B cell (primary cell): ENCODE data around the gene PRTFDC1. TPM values are rescaled to one million over a fixed set of nuclear protein-coding genes. Genes with fewer than 3 reads are reported as not detected.

Experiments
- ATAC-seq: fragments of 200-7000 bp; cut with Tn5 transposase; one replicate; pipeline ENCODE4 v1.10.0; 2021; ENCODE audit warnings: low read depth, mild to moderate bottlenecking, moderate number of reproducible peaks, moderate library complexity
- CTCF ChIA-PET: fragments of 350-600 bp; sonication (Branson Sonifier 250); formaldehyde crosslinking; loops from one replicate; lab custom pipeline; 2021; ENCODE audit warnings: antibody characterized with exemption, inconsistent platforms; lab: Charles Lee
- POLR2A ChIA-PET: fragments of 350-600 bp; sonication (Branson Sonifier 250); formaldehyde crosslinking; loops from one replicate; lab custom pipeline; 2021; ENCODE audit warnings: antibody characterized with exemption; lab: Charles Lee
- DNase-seq: peaks from one replicate; pipeline ENCODE4 v3.0.0; 2013
- H2AFZ ChIP-seq: 2 replicates; pipeline ENCODE4 v1.6.1; 2012; ENCODE audit warnings: mild to moderate bottlenecking, low read depth, low read length; ENCODE audit not compliant: insufficient read depth, poor library complexity, severe bottlenecking
- H3K27ac ChIP-seq, 2 donors: 1 replicate in 1 of 2; 2 replicates in 1 of 2; pipeline ENCODE4 v1.5.1; 2012 to 2013; ENCODE audit warnings: low read length in 2 of 2, mild to moderate bottlenecking in 2 of 2, moderate library complexity in 1 of 2
- H3K27me3 ChIP-seq, 4 experiments: fragments of 200-600 bp in 1 of 4; sonication (generic) in 1 of 4; replicated peaks in 1 of 4; 1 replicate in 2 of 4; 2 replicates in 2 of 4; pipeline versions ENCODE4 v1.6.1 to v1.7.0; 2013 to 2016; ENCODE audit warnings: low read length in 3 of 4, mild to moderate bottlenecking in 2 of 4, mixed read lengths in 1 of 4, moderate library complexity in 1 of 4; ENCODE audit not compliant: insufficient read depth in 4 of 4, control insufficient read depth in 3 of 4; ENCODE audit errors: control extremely low read depth in 1 of 4
- H3K36me3 ChIP-seq, 2 experiments: replicated peaks in 1 of 2; 1 replicate in 1 of 2; 2 replicates in 1 of 2; pipeline versions ENCODE4 v1.6.1 to v1.7.1; 2013; ENCODE audit warnings: low read length in 1 of 2; ENCODE audit not compliant: insufficient read depth in 2 of 2, control insufficient read depth in 1 of 2; ENCODE audit errors: control extremely low read depth in 1 of 2, extremely low read depth in 1 of 2
- H3K4me1 ChIP-seq, 2 donors: fragments of 200-600 bp in 1 of 2; sonication (generic) in 1 of 2; 1 replicate in 1 of 2; 2 replicates in 1 of 2; pipeline versions ENCODE4 v1.5.1 to v1.6.1; 2013 to 2017; ENCODE audit warnings: low read length in 2 of 2; ENCODE audit not compliant: control insufficient read depth in 2 of 2, insufficient read depth in 2 of 2
- H3K4me2 ChIP-seq: replicated peaks from 2 replicates; pipeline ENCODE3; 2012; ENCODE audit warnings: mild to moderate bottlenecking, low read depth, low read length; ENCODE audit not compliant: poor library complexity, severe bottlenecking
- H3K4me3 ChIP-seq, 5 experiments: fragments of 200-600 bp in 1 of 5; sonication (generic) in 1 of 5; 1 replicate in 3 of 5; 2 replicates in 2 of 5; pipeline versions ENCODE4 v1.5.1 to v1.7.0; 2011 to 2016; ENCODE audit warnings: low read length in 4 of 5, mild to moderate bottlenecking in 4 of 5, low read depth in 2 of 5, control low read depth in 1 of 5, moderate library complexity in 1 of 5; ENCODE audit not compliant: insufficient read depth in 1 of 5; ENCODE audit errors: control extremely low read depth in 1 of 5, extremely low read depth in 1 of 5
- H3K79me2 ChIP-seq: fragments of 200-600 bp; sonication (generic); one replicate; pipeline ENCODE4 v1.6.0; 2016; ENCODE audit warnings: low read length; ENCODE audit not compliant: control insufficient read depth, insufficient read depth
- H3K9ac ChIP-seq: fragments of 200-600 bp; sonication (generic); 2 replicates; pipeline ENCODE4 v1.6.1; 2017; ENCODE audit warnings: mild to moderate bottlenecking, low read length, moderate library complexity
- H3K9me3 ChIP-seq, 3 donors: one replicate each; pipeline versions ENCODE4 v1.6.1 to v1.7.1; 2013; ENCODE audit warnings: low read length in 2 of 3; ENCODE audit not compliant: control insufficient read depth in 2 of 3, insufficient read depth in 1 of 3; ENCODE audit errors: control extremely low read depth in 1 of 3
- H4K20me1 ChIP-seq: 2 replicates; pipeline ENCODE4 v1.6.0; 2012; ENCODE audit warnings: mild to moderate bottlenecking, low read length; ENCODE audit not compliant: insufficient read depth, control insufficient read depth, poor library complexity, severe bottlenecking
- H3K27ac Mint-ChIP-seq: one replicate; pipeline ENCODE4 v1.8.0; 2021; ENCODE audit warnings: mixed read lengths
- H3K27me3 Mint-ChIP-seq: one replicate; pipeline ENCODE4 v1.8.0; 2021; ENCODE audit warnings: mixed read lengths
- H3K4me1 Mint-ChIP-seq: one replicate; pipeline ENCODE4 v1.8.0; 2021; ENCODE audit warnings: mixed read lengths
- H3K4me3 Mint-ChIP-seq: one replicate; pipeline ENCODE4 v1.8.0; 2021; ENCODE audit warnings: mixed read lengths
- H3K9me3 Mint-ChIP-seq: one replicate; pipeline ENCODE4 v1.8.0; 2022; ENCODE audit warnings: mixed read lengths; ENCODE audit not compliant: insufficient read depth
- EZH2 ChIP-seq: IDR thresholded peaks from 2 replicates; pipeline ENCODE4 v1.6.1; 2012; ENCODE audit warnings: borderline replicate concordance, low read depth, mild to moderate bottlenecking, moderate library complexity, low read length; ENCODE audit not compliant: insufficient read depth, poor library complexity, severe bottlenecking
- WGBS: methylation state at CpG from one replicate; pipeline ENCODE4 v1.1.5; 2013; ENCODE audit warnings: missing lambda C conversion rate; ENCODE audit not compliant: insufficient coverage; 5-methylcytosine and 5-hydroxymethylcytosine counted together
- intact Hi-C: fragments of 100-400 bp; cut with micrococcal nuclease; formaldehyde crosslinking; loops from one replicate; pipeline ENCODE4 v1.10.0; 2022
- polyA plus RNA-seq: library from polyadenylated mRNA; depleted of rRNA; stranded (reverse); fragments of >200 nt; gene quantifications from 2 replicates; pipeline ENCODE4 v1.2.3, GENCODE V29; 2012
- total RNA-seq, 2 donors: library from RNA; stranded (reverse); fragments of 120-200 nt in 1 of 2; gene quantifications; 1 replicate in 1 of 2; 2 replicates in 1 of 2; pipeline versions ENCODE4 v1.2.3 to v1.2.4, GENCODE V29; 2013 to 2022
- TF ChIP-seq, protein P1 (sequence below): fragments of 200-600 bp; IDR thresholded peaks from one replicate; pipeline ENCODE4 v1.8.0; 2022; ENCODE audit warnings: antibody characterized with exemption, mild to moderate bottlenecking

Gene PRTFDC1
- total and polyA plus RNA-seq, 2 donors (not counting 1 experiment from before 2014, with no cell fraction given), result 0.63 TPM; not detected in 1

DNA sequence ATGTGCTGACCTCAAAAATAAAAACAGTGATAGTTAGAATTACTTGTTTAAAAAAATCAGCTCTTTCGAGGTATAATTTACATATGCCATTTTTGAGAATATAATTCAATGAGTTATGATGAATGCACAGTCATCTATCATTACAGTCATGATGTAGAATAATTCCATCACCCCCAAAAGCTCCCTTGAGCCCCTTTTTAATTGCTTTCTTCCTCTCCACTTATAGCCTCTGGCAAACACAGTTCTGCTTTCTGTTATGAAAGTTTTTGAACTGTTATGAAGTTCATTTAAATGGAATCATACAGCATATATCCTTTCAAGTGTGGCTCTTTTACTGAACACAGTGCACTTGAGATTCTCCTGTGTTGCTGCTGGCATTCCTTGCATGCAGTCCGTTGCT, 41.4 kb downstream of the PRTFDC1 start:
- peak overlapping the region; percentile 7 for H3K4me3 Mint-ChIP-seq
- Histone ChIP-seq H3K4me2 (peak overlapping the region; percentile 41), H3K27me3 (no peaks in the 10 kb centered on the region), H3K9me3 (peaks cover 0 to 4% (median 0%) of the 10 kb centered on the region in 3 donors), H3K4me3 (no peak overlapping the region), H3K27ac (no peak overlapping the region), H3K4me1 (peaks cover 12 to 13% of the 10 kb centered on the region in 2 donors), H3K36me3 (no peaks in the 10 kb centered on the region), H4K20me1 (no peaks in the 10 kb centered on the region), H3K79me2 (no peaks in the 10 kb centered on the region), H2AFZ (no peak overlapping the region), H3K9ac (peak overlapping the region; percentile 22)
- CTCF ChIA-PET, result no interaction called here
- H3K9me3 Mint-ChIP-seq, result no peaks in the 10 kb centered on the region
- POLR2A ChIA-PET, result no interaction called here
- no peak for DNase-seq
- no peak for ATAC-seq
- intact Hi-C loops, result loop anchor here (5.0 kb wide), 1 partner anchor 41 kb away; the partner anchor contains the start of gene PRTFDC1
- peaks cover 20% of the 10 kb centered on the region for H3K4me1 Mint-ChIP-seq
- H3K27me3 Mint-ChIP-seq, result no peaks in the 10 kb centered on the region
- no peak overlapping the region for H3K27ac Mint-ChIP-seq
- 80% methylated on average over 1 of the region's 2 CpGs for WGBS
- TF ChIP-seq, protein P1, sequence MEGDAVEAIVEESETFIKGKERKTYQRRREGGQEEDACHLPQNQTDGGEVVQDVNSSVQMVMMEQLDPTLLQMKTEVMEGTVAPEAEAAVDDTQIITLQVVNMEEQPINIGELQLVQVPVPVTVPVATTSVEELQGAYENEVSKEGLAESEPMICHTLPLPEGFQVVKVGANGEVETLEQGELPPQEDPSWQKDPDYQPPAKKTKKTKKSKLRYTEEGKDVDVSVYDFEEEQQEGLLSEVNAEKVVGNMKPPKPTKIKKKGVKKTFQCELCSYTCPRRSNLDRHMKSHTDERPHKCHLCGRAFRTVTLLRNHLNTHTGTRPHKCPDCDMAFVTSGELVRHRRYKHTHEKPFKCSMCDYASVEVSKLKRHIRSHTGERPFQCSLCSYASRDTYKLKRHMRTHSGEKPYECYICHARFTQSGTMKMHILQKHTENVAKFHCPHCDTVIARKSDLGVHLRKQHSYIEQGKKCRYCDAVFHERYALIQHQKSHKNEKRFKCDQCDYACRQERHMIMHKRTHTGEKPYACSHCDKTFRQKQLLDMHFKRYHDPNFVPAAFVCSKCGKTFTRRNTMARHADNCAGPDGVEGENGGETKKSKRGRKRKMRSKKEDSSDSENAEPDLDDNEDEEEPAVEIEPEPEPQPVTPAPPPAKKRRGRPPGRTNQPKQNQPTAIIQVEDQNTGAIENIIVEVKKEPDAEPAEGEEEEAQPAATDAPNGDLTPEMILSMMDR, result no peak
- no peak for TF ChIP-seq EZH2

GRCh38 chr10:24910574-24910973, 41.8 kb downstream of the PRTFDC1 start:
- H3K4me1 Mint-ChIP-seq, result peaks cover 20% of the 10 kb centered on the region
- peaks cover 0 to 4% (median 0%) of the 10 kb centered on the region in 3 donors for H3K9me3 ChIP-seq
- no peak overlapping the region for H3K4me2 ChIP-seq
- no peak overlapping the region for H3K4me3 ChIP-seq
- H3K36me3 ChIP-seq, result no peaks in the 10 kb centered on the region
- no peaks in the 10 kb centered on the region for H4K20me1 ChIP-seq
- peaks cover 12 to 13% of the 10 kb centered on the region in 2 donors for H3K4me1 ChIP-seq
- CTCF ChIA-PET, result no interaction called here
- intact Hi-C loops, result loop anchor here (5.0 kb wide), 1 partner anchor 42 kb away; the partner anchor contains the start of gene PRTFDC1
- H3K27me3 ChIP-seq, result no peaks in the 10 kb centered on the region
- no peak for TF ChIP-seq EZH2
- TF ChIP-seq, protein P1, result no peak
- DNase-seq, result no peak
- H3K79me2 ChIP-seq, result no peaks in the 10 kb centered on the region
- no peak overlapping the region for H3K27ac ChIP-seq
- POLR2A ChIA-PET, result no interaction called here
- no peak overlapping the region for H3K27ac Mint-ChIP-seq
- no peak for ATAC-seq
- no peaks in the 10 kb centered on the region for H3K27me3 Mint-ChIP-seq
- no peak overlapping the region for H2AFZ ChIP-seq
- no peaks in the 10 kb centered on the region for H3K9me3 Mint-ChIP-seq
- H3K4me3 Mint-ChIP-seq, result no peak overlapping the region
- no peak overlapping the region for H3K9ac ChIP-seq
